SH-SY5Y (cell line): ENCODE results near the gene RPL18.

ENCODE experiments used
- GATA2 ChIP-seq: IDR thresholded peaks from 2 replicates; pipeline ENCODE4 v1.6.1; 2011; ENCODE audit warnings: mild to moderate bottlenecking, low read depth, low read length
- GATA3 ChIP-seq: IDR thresholded peaks from 2 replicates; pipeline ENCODE4 v1.6.1; 2011; ENCODE audit warnings: low read depth, mild to moderate bottlenecking, low read length, moderate library complexity

The RPL18 gene

GRCh38 chr19:48648134-48648533 is 29.2 kb upstream of the RPL18 start:
- no peak for TF ChIP-seq GATA2
- no peak for TF ChIP-seq GATA3

- TF ChIP-seq GATA3: no peak
- no peak for TF ChIP-seq GATA2
These were observed 27.8 kb upstream of the RPL18 start for GRCh38 chr19:48646722-48647216.

DNA sequence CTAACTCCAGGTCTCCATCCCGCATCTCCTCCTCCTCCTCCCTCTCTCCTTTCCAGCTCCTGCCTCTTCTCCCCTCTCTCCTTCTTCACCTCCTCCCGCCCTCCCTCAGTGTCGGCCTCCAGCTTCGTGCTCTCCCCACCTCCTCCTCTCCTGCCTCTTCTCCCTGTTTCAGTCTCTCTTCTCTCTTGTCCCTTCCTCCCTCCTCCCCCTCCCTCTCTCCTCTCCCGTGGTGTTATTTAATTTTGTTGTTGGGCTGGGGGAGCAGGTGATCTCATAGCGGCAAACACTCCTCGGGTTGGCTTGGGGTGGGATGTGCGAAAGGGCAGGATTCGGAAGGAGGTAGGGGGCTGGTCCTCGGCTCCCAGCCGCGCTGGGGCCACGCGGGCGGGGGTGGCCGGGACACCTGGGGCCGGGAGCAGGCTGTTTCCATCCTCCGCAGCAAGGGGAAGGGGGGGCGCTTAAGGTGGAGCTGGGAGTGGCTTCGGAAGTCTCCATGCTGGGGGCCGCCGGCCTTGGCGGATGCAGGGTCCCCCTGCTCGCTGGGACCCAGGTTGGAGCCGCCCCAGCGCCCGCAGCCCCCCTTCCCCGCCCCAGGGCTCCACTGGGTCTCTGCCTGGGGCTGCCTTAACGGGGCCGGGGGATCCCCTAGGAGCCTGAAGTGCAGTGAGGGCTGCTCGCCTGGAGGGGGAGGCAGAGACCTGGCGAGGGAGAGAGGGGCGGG is 27.2 kb upstream of the RPL18 start, which contains the start of gene CA11:
TSS of gene CA11 (minus strand) at position 187 of the 721 bp plus-strand sequence. CDS start 555 bp downstream, outside the sequence.
- TF ChIP-seq GATA3: no peak
- TF ChIP-seq GATA2: no peak

DNA sequence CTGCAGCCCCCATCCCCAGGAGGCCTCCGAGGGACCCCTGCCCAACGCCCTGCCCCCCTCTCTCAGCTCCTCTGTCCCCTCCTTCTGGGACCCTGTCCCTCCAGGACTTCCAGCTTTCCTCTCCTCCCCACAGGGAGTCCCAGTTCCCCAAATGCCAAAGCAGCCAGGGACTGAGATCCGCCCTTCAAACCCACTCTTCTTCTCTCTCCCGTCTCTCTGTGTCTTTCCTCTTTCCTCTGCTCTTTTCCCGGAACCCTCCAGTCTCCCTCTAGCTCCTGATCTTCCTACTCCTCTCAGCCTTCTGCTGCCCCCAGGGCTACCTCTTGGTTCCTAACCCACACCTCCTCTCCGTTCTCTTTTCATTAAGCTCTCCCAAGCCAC is 26.6 kb upstream of the RPL18 start:
- no peak for TF ChIP-seq GATA3
- TF ChIP-seq GATA2: no peak

DNA sequence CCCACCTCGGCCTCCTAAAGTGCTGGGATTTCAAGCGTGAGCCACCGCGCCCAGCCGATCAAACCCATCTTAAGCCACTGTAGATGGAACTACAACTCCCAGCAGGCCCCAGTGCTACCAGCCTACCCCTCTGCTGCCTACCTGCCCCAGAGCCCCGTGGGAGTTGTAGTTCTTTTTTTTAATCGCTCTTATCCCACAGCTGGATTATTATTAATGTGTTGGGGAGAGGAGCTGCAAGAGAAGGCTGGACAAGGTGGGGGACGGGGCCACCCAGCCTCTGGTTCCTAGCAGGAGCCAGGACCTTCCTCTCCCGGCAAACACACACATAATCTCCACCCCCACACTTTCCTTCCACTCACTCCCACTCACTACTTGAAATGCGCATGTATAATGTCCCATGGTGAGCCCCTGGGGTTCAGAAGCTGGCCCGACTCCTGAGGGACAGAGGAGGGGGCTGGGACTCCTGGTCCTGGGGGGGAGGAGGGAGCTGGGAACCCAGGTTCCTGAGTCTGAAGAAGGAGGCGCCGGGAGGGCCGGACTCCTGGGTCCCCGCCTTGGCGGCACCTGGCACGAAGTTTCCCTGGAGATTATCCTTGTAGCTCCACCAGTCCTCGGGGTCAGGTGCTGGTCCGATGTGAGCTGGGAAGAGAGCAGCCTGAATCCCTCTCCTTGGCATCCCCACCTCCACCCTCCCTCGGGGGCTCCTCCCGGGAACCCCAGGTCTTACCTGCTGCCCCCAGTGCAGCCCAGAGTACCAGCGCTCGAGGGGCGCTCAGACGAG is 26.1 kb upstream of the RPL18 start:
- TF ChIP-seq GATA2: no peak
- no peak for TF ChIP-seq GATA3

- TF ChIP-seq GATA3: no peak
- TF ChIP-seq GATA2: no peak
These were observed 25.4 kb upstream of the RPL18 start for GRCh38 chr19:48644355-48644754.

DNA sequence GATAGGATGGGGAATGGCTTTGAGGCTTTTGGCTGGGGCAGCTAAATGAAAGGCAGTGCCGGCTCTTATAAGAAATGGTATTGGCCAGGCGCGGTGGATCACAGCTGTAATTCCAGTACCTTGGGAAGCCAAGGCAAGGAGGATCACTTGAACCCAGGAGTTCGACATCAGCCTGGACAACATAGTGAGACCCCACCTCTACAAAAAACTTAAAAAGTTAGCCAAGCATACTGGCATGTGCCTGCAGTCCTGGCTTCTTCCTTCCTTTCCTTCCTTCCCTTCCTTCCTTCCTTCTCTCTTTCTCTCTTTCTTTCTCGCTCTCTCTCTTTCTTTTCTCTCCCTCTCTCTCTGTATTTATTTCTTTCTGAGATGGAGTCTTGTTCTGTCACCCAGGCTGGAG is 23.9 kb upstream of the RPL18 start:
- TF ChIP-seq GATA3 (no peak), GATA2 (no peak)

DNA sequence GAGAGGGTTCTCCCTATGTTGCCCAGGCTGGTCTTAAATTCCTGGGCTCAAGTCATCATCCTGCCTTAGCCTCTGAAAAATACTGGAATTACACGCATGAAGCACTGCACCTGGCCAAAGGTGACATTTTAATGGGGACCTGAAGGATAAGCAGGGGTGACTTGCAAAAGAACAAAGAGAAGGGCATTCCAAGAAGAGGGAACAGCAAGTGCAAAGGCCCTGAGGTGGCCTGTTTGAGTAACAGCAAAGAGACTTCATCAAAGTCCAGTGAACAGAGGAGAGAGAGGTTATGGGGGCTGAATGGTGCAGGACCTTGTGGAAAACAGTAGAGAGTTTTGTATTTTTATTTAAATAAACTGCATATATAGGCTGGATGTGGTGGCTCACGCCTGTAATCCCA is 22.9 kb upstream of the RPL18 start:
- TF ChIP-seq GATA3 (no peak), GATA2 (no peak)

- no peak for TF ChIP-seq GATA3
- TF ChIP-seq GATA2: no peak
These were observed 20.8 kb upstream of the RPL18 start for GRCh38 chr19:48639483-48640375.

DNA sequence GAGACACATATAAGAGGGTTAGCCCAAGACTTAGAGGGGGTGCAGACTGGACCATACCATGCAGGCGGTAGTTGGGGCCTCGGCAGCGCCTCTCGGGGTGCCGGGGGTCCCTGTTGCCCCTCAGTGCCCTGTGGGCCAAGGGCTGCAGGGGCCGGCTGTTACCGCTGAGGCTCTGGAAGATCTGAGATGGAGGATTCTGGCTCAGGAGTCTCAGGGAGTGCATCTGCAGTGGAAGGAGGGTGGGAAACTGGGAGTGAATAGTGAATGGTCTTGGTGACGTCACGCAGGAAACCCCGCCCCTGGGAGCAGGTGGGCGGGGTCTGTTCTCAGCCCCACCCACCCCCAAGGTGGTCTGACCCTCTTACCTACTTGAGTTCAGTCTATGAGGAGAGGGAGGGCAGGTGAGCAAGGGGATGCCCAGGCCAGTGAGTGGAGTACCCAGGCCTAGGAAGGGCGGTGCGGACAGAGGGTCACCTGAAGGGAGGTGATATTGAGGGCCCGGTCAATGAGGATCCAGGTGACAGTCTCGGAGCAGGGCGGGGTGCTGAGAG is 19.9 kb upstream of the RPL18 start:
- no peak for TF ChIP-seq GATA2
- no peak for TF ChIP-seq GATA3

DNA sequence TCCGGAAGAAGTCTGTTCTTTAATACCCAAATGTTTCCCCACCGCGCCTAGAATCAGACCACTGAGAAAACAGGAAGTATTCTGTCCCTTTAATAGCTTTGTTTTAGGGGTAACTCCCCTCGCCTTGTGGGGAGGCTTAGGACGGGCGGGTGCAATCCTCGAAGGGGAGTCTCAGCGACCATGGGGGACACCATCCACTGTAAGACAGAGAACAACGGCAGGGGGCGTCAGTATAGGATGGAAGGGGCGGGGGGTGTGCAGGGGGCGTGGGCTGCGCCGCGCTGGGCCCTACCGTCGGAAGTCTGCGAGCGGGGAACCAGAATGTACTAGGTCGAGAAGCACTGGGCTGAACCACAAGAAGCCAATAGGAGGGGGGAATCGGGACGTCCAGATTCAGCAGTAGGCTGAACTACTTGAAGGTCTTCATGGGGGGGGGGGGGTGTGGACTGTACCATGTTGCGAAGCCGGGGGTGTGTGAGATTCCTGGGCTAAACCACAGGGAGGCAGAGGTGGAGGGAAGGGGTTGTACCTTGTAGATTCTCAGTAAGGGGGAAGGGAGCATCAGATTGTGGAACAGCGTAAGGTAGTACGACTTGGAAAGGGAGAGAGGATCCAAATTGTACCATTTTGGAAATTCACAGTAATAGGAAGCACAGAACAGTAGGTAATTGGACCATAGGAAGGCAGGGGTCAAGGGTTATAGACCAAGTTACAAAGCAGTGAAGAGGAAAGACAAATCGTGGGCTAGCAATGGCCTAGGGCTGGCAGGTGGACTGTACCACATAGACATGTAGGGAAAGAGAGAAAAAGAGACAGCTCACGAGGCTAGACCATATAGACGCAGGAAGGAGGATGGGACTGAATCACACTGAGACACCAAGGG is 19.2 kb upstream of the RPL18 start:
- TF ChIP-seq GATA3: no peak
- no peak for TF ChIP-seq GATA2

DNA sequence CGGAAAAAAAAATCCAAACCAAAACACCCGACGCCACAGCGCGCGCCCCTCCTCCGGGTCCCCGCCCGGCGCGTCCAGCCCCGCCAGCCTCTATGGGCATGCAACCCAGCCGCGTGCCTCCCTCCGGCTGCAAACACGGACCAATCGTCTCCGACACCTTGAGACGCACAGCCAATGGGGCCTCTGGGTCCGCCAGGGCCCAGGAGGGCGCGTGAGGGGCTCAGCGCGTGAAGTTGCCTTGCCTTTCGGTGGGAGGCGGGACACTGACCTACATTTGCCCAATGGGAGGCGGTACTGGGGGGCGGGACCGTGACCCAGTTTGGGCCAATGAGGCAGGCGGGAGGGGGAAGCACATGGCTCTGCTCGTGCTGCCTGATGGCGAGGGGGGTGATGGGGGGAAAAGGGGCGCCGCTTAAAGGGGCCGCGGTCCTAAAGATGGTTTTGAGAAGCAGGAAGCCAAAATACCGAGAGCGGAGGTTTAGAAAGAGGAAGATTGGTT is 18.5 kb upstream of the RPL18 start:
- no peak for TF ChIP-seq GATA3
- TF ChIP-seq GATA2: no peak

DNA sequence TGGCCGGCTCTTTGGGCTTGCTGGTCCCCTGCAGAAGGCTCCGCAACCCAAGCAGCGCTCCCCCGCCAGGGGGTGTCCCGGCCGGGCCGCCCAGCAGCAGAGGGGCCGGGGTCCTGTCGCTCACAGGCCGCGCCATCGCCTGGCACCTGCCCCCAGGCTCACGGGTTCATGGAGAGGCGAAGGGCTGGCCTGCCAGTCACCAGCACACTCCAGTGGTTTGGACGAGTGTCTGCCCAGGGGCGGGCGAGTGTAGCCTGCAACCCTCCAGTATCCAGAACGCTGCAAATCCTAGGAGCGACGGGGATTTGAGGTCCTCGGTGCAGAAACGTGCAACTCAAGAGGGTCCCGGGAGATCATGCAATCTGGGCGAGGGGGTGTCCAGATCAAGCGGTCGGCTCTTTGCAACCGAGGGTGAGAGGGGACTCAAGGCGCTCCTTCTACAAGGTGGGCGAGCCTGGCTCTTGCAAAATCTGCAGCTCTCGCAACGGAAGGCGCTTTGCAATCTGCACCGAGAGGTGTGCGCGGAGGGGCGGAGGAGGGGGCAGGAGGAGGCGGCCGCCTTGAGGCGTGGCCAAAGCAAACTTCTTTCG is 18.0 kb upstream of the RPL18 start, which contains the start of gene DBP:
TSS of gene DBP (minus strand) at position 521 of the 590 bp plus-strand sequence. CDS start at position 136, 385 bp downstream.
- TF ChIP-seq GATA2 (no peak), GATA3 (no peak)
